Right renal pelvis (tissue), 4 donors: ENCODE data around the gene KIAA1671. TPM values are rescaled to one million over a fixed set of nuclear protein-coding genes. Genes with fewer than 3 reads are reported as not detected.

ENCODE experiments used
- DNase-seq, 4 donors: peaks; one replicate each; pipeline ENCODE4 v3.0.0-alpha.2; 2013; ENCODE audit warnings: low read depth in 4 of 4, low spot score in 3 of 4, missing footprints in 1 of 4
- polyA plus RNA-seq, 4 donors: library from polyadenylated mRNA; unstranded; fragments of 120-200 nt; gene quantifications; one replicate each; pipeline ENCODE4 v1.2.1, GENCODE V29; 2013; ENCODE audit not compliant: insufficient read length in 4 of 4

The KIAA1671 gene
- polyA plus RNA-seq, 4 donors = 25.3 to 29.6 (median 27.6) TPM

DNA sequence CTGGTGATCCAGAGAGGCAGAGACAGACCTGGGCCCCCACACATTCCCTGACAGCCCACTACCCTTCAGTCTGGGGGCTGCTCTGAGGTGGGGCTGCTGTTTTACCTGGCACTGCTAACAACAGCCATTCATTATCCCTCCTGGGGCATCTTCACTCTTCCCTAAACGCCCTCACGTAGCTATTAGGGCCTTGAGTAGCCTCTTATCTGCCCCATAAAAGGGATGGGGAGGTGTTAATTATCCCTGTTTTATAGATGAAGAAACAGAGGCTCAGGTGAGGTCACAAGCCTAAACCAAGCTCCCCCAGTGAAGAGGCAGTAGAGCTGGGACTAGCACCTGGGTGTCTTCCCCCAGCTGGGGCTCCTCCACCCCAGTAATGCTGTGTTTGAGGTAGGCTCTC is 79.5 kb downstream of the KIAA1671 start:
- DNase-seq = no peak

DNA sequence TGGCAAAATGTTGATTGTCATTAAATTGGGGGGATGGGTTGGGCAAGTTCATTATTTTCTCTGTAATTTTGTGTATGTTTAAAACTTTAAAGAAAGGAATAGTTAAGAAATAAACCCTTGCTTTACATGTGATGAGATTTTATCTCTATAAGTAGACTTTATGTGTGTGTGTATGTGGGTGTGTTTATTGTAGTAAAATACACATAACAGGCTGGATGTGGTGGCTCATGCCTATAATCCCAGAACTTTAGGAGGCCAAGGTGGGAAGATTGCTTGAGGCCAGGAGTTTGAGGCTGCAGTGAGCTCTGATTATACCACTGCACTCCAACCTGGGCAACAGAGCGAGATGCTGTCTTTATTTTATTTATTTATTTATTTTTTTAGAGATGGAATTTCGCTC is 83.2 kb downstream of the KIAA1671 start:
- DNase-seq = no peak

DNA sequence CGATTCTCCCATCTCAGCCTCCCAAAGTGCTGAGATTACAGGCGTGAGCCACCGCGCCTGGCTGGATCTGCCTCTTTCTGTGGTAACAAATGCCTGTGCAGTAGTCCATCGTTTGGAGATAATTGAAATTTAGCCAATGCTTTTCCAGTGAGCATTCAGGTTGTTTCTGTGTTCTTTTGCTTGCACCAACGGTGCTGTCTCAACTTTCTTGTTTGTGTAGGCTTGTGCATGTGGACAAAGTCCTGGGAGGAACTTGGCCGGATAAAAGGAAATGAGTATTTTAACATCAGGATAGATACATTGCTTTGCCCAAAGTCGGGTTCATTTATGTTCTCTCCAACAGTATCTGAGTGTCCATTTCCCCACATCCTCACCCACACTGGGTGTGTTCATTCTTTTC is 85.7 kb downstream of the KIAA1671 start:
- no peak for DNase-seq

DNA sequence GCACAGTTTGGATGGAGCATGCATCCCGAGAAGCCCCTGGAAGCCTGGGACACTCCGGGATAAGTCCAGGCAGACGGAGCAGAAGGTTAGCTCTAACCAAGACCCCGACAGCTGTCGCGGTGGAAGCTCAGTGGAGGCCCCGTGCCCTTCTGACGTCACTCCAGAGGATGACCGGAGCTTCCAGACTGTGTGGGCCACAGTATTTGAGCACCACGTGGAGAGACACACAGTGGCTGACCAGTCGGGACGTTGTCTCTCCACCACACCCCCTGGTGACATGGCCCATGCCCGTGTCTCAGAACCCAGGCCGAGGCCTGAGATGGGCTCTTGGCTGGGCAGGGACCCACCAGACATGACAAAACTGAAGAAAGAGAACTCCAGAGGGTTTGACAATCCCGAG is 86.3 kb downstream of the KIAA1671 start:
- DNase-seq = no peak

DNA sequence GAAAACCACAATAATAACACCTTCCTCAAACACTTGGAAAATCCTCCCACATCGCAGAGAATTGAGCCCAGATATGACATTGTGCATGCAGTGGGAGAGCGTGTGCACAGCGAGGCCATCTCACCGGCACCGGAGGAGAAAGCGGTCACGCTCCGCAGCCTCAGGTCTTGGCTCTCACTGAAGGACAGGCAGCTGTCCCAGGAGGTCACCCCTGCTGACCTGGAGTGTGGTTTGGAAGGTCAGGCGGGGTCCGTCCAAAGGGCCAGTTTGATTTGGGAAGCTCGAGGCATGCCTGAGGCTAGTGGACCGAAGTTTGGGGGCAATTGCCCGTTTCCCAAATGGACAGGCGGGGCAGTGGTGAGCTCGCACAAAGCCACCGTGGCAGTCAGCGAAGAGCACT is 86.7 kb downstream of the KIAA1671 start:
- DNase-seq = no peak

DNA sequence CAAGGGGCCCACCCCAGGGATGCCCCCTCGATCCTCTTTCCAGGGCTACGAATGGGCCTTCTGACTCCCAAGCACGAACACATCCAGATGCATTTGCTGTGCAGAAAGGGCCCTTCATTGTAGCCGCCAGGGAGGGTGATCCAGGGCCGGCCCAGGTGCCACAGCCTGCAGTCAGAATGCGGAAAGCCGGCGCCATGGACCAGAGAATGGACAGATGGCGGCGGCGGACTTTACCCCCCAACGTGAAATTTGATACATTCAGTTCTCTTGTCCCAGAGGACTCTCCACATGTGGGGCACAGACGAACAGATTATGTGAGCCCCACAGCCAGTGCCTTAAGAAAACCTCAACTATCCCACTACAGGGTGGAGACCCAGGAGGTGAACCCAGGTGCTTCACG is 87.2 kb downstream of the KIAA1671 start:
- DNase-seq = no peak

DNA sequence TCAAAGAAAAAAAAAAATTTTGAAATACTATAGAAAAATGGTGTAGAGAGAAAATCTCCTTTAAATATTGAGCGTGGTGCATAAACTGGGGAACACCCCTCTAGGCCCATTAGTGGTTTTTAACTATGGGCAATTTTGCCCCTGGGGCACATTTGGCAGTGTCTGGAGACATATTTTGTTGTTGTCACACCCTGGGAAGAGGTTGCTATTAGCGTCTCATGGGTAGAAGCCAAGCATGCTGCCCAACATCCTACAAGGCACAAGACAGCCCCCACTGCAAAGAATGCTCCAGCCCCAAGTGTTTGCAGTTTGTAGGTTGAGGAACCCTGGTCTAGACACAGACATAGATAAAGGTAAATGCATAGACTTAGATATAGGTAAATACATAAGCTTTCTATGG is 92.6 kb downstream of the KIAA1671 start:
- no peak for DNase-seq

DNA sequence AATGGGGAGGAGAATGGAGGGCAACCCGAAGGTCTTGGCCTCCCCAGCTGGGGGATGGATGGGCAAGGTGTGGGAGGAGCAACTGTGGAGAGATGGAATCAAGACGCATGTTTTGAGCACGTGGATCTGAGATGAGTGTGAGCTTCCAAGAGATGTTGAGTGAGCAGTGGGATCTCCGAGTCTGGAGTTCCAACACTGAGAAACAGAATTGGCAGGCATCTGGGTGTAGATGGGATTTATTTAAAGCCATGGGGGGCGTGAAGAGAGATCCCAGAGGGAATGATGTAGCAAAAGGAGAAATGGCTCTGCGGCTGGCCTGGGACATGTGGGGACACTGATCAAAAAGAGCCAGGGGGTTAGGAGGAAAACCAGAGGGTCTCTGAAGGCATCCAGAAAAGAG is 95.6 kb downstream of the KIAA1671 start:
- DNase-seq = no peak

DNA sequence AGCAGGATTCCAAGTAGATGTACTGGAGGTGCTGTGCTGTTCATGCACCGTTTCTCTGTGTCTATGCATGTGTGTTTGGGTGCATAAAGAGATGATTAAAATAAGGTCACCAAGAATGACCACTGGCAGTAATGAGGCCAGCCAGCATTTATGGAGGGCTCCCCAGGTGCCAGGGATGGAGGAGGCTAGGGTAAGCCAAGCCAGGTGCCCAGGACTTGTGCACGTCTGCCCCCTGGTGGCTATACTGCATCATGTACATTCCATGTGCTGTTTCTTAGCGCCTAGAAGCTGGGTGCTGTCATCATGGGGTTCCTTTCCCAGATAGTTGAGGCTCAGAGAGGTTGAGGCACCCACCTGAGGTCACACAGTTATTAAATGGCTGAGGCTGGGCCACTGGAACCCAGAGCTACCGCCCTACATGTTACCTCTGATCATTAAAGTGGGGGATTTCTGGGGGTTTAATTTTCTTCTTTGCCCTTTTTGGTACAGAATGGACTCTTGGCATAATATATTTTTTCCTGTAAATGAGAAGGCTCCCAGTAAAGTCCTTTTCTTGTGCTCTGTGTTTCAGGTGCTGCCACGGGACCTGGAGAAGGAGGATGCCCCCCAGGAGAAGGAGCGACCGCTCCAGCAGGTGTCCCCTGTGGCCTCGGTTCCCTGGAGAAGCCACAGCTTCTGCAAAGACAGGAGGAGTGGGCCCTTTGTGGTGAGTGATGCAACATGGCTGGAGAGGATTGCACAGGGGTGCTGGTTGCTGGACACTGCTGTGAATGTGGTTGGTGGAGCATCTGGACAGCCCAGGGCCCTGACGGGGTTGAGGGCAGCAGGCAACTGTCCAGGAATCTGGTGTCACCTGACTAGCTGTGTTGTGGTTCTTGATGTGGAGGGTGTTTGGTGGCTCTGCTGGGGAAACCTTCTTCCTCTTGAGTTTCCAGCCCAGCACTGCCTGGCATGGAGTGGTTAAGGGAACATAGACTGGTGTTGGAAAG is 96.4 kb downstream of the KIAA1671 start:
- peak in 1 of 4 donors; percentile 23 for DNase-seq

DNA sequence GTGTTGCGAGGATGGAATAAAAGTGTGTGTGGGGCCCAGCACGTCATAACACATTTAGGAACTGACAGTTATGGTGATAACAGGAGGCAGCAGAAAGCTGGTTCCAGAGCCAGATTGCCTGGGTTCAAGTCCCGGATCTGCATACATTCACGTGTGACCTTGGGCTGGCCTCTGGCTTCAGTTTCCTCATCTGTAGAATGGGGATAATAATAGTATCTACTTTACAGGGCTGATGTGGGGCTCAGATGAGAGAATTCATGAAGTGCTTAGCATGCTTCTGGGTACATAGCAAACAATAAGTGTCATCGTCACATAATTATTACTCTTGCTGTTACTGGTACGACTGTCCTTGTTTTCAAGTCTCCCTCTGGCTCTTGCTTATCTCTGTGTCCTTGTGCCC is 97.3 kb downstream of the KIAA1671 start:
- no peak for DNase-seq

DNA sequence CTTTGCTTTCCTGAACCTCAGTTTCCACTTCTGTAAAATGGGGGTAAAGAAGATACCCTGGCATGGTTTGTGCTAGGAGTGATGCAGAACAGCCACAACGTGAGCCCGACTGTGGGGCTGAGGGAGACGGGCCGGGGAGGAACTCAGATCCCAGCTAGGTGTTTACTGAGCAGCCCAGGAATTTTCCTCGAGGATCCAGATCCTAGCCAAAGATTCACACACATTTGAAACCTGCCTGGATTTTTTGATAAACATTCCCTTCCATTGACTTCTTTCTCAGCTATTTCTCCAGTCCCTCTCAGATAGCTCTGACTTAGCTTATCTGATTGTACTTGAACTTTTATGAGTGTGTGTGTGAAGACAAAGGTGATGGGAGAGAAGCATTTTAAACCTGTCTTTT is 98.0 kb downstream of the KIAA1671 start:
- no peak for DNase-seq

DNA sequence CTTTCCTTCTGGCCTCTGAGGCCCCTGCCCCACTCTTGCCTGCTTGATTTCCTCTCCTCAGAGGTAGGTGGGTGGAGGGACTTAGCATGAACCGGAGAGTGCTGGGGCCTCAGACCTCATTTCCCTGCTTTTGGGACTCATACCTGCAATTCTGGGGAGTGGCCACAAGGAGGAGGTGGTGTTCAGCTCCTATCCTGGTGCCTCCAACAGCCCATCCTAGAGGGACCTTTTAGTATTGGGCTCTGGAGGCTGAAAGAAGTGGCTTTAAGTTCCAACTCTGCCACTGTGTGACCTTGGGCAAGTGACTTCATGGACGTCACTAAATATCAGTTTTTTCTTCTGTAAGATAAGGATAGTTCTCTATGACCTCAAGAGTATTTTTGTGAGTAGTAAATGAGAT is 98.6 kb downstream of the KIAA1671 start:
- no peak for DNase-seq

DNA sequence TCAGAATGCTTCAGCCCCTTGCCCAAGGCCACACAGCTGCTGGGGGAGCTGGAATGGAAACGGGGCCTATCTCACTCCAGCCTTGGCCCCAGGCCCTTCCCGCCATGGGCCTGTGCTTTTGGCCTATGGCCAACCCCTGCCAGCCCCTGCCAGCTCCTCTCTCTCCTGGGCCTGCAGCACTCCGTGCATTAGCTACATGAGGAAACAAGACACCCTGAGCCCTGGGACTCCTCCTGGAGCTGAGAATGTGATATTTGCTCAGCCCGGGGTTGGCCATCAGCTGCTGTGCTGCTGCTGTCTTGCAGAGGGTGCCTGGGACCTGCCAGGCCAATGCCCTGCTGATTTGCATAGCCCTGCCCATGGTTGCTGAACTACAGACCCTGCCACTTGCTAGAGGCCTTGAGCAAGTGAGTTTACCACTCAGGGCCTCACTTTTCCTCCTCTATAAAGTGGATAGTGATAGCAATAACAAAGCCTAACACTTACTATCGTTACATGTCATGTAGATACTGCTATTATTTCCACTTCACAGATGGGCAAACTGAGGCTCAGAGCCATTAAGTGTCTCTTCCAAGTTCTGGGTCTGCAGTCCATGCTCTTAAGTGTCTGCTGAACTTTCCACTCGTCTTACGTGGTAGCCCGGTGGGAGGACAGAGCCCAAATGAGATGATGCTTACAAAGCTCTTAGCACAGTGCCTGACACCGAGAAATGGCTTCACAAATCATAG is 99.6 kb downstream of the KIAA1671 start:
- no peak for DNase-seq

DNA sequence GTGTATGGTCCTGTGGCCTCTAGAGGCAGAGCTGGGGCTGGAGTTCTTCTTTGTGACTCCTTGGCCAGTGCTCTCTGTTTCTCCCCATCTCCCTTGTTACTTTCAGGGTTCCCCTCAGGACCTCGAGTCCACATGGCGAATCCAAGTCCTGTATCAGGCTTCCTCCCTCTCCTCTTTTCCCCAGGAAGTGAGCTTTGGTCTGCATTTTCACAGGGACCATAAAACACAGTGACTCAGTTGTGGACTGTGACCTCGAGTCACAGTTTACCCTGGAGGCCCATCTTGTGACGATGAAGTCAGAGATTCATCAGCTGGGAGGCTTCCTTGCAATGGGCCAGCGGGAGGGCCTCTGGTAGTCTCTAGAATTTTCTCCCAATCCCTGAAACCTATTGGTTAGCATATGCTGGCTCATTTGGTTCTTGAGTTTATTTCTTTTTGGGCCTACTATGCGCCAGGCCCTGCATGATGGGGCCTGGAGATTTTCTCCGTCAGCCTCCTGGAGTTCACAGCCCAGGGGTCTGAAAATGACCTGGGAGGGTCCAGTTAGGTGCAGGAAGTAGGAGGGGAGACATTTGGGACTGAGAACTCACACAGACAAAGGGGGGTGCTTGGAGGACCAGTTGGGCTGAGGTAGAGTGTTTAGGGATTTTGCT is 100.8 kb downstream of the KIAA1671 start:
- no peak for DNase-seq

DNA sequence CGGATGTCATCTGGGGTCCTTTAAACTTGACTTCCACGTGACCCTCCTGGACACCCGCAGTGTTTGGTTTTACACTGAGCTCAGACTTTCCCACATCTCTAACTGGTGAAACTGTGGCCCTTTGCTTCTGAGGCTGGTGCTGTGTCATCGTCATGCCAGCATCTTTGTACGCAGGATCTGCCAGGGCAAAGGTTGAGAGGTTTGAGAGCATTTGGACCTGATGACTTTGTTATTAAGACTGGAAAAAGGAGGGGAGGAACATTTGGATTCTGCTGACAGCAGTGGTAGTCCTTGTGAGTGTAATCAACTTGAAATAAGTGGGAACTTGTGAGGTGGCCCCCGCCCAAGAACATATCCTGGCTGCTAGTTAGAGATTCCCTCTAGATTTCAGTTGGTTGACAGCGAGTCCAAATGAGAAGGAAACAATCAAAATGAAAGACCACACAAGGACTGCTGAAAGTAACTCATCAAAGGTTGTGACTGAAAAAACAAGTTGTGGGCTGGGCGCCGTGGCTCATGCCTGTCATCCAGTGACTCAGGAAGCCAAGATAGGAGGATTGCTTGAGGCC is 102.5 kb downstream of the KIAA1671 start:
- no peak for DNase-seq

DNA sequence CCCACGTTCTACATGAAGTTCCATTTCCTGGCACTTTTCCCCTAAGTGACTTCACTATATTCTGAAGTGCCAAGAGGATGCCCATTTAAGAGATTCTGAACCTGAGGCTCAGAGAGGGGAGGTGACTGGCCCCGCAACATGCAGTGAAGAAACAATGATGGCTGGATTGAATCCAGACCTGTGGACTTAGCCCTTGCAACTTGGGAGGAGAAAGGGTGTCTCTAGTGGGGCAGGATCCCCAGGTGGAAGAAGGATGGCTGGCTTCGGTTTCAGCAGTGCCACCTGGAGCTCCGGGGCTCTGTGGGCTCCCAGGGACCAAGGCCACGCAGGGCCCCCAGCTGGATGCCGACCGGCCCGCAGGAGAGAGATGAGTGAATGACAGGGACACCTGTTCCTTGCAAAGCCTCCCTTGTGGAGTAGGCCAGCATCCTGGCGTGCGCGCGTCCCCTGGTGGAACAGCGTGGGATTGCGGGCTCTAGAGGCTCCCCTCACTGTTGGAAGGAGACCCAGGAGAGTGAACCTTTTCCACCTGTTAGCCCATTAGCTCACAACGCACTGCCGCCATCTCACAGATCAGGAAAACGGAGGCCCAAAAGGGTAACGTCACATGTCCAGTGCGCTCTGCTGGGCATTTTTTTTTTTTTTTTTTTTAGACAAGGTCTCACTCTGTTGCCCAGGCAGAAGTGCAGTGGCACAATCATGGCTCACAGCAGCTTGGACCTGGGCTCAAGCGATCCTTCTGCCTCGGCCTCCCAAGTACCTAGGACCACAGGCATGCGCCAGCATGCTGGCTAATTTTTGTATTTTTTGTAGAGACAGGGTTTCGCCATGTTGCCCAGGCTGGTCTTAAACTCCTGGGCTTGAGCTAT is 104.7 kb downstream of the KIAA1671 start:
- no peak for DNase-seq

DNA sequence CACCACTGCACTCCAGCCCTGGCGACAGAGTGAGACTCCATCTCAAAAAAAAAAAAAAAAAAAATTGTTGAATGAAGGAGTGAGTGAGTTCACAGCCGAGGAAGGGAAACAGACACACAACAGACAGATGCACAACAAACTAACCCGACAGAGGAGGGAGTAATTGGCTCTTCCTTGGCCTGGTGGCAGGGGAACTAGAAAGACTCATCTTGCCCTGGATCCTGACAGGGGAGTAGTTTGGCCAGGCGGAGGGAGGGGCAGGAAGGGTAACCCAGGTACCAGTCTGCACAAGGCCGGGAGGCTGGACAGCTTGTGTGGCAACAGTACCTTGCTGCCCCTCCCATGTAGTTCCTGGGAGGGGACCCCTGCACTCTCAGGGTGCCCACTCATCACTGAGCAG is 106.9 kb downstream of the KIAA1671 start:
- no peak for DNase-seq

DNA sequence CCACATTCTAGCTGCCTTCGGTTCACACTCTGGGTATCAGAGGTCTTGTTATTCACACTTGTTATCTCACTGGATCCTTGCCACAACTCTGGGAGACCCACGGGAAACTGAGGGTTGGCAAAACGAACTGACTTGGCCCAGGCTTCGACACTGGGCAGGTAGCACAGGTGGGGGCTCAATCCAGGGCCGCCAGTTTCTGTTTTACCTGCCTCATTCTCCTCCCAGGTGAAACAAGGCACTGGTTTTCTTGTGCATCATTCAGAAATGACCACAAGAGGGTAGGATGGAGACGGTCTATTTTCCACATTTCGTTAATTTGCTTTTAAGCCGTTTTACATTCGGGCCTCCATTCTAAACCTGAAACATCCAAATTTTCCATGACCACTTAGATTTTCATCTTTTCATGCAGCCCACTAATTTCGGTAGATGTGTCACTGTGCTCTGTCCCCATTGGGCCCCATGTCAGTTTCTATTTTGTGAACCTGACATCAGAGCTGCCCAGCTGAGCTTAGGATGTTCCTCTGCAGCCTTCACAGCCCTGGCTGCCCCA is 108.1 kb downstream of the KIAA1671 start:
- DNase-seq = no peak

DNA sequence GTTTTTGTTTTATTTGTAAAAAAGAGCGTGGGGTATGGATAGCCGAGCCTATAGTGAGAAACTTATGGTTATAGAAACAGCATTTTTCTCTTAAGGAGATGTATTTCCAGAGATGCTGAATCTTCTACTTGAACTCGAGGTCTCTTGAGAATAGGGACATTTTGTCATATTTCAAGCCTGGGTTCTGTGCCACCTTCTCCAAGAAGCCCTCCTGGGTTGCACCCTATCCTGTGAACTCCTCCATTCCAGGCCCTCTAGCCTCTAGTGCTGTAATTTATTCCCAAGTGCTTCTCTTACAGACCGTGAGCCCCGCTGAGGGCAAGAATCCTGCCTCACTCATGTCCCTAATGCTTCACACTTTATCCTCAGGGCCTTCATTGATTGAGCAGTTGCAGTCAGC is 108.6 kb downstream of the KIAA1671 start:
- no peak for DNase-seq
